Common myeloid progenitor, CD34-positive (primary cell): ENCODE results near the gene GHRHR.
A peak's percentile ranks its signal among the peaks of the same experiment; 100 is the strongest.

Experiments used
- CTCF ChIA-PET: fragments of 350-600 bp; sonication (Branson Sonifier 250); formaldehyde crosslinking; loops from one replicate; lab custom pipeline; 2021; ENCODE audit warnings: antibody characterized with exemption; lab: Charles Lee
- POLR2A ChIA-PET: fragments of 350-600 bp; sonication (Branson Sonifier 250); formaldehyde crosslinking; loops from one replicate; lab custom pipeline; 2021; ENCODE audit warnings: antibody characterized with exemption; lab: Charles Lee
- DNase-seq, 3 donors: peaks; one replicate each; pipeline versions ENCODE4 v3.0.0 to v3.0.0-alpha.2; 2013
- H3K27ac ChIP-seq, 2 experiments: 1 replicate in 1 of 2; 2 replicates in 1 of 2; pipeline ENCODE4 v1.7.0; 2013; ENCODE audit warnings: inconsistent platforms in 2 of 2, low read length in 2 of 2, mild to moderate bottlenecking in 2 of 2, low read depth in 1 of 2, moderate library complexity in 1 of 2; ENCODE audit not compliant: severe bottlenecking in 2 of 2, insufficient read depth in 1 of 2, poor library complexity in 1 of 2
- H3K27me3 ChIP-seq, 5 experiments: replicated peaks in 2 of 5; 1 replicate in 3 of 5; 2 replicates in 2 of 5; pipeline versions ENCODE4 v1.6.1 to v1.7.0; 2013; ENCODE audit warnings: low read length in 4 of 5, mild to moderate bottlenecking in 2 of 5, moderate library complexity in 2 of 5, inconsistent platforms in 1 of 5; ENCODE audit not compliant: insufficient read depth in 5 of 5, control insufficient read depth in 4 of 5
- H3K36me3 ChIP-seq, 4 experiments: 1 replicate in 2 of 4; 2 replicates in 2 of 4; pipeline versions ENCODE4 v1.6.1 to v1.7.0; 2013; ENCODE audit warnings: low read length in 3 of 4, control low read depth in 1 of 4, mild to moderate bottlenecking in 1 of 4; ENCODE audit not compliant: control insufficient read depth in 4 of 4, insufficient read depth in 4 of 4
- H3K4me1 ChIP-seq, 4 experiments: 1 replicate in 3 of 4; 2 replicates in 1 of 4; pipeline versions ENCODE4 v1.6.1 to v1.7.1; 2013; ENCODE audit warnings: low read length in 3 of 4, mild to moderate bottlenecking in 3 of 4, control low read depth in 1 of 4, inconsistent platforms in 1 of 4, moderate library complexity in 1 of 4; ENCODE audit not compliant: control insufficient read depth in 4 of 4, insufficient read depth in 4 of 4; ENCODE audit errors: control extremely low read depth in 1 of 4
- H3K4me3 ChIP-seq, 7 experiments: 1 replicate in 4 of 7; 2 replicates in 3 of 7; pipeline versions ENCODE4 v1.5.1 to v1.7.0; 2013; ENCODE audit warnings: mild to moderate bottlenecking in 7 of 7, low read length in 6 of 7, moderate library complexity in 6 of 7, inconsistent platforms in 2 of 7, low read depth in 2 of 7, control low read depth in 1 of 7; ENCODE audit not compliant: insufficient read depth in 4 of 7, control insufficient read depth in 1 of 7; ENCODE audit errors: extremely low read depth in 1 of 7
- H3K9me3 ChIP-seq, 5 experiments: 1 replicate in 4 of 5; 2 replicates in 1 of 5; pipeline versions ENCODE4 v1.6.1 to v1.7.1; 2013; ENCODE audit warnings: low read length in 4 of 5, mild to moderate bottlenecking in 2 of 5, inconsistent platforms in 1 of 5, low read depth in 1 of 5, moderate library complexity in 1 of 5; ENCODE audit not compliant: control insufficient read depth in 4 of 5, insufficient read depth in 2 of 5; ENCODE audit errors: control extremely low read depth in 1 of 5
- WGBS: methylation state at CpG from one replicate; pipeline ENCODE4 v1.1.5; 2013; ENCODE audit not compliant: insufficient coverage; 5-methylcytosine and 5-hydroxymethylcytosine counted together

The GHRHR gene

GRCh38 chr7:30983914-30984247 is 20.1 kb downstream of the GHRHR start:
- H3K27me3 ChIP-seq = peaks cover 0 to 58% (median 19%) of the 10 kb centered on the region in 5 experiments
- CTCF ChIA-PET = interaction anchor here (0.8 to 12.4 kb wide), 22 partner anchors 9 to 187 kb away, joined by 3 to 210 read pairs (median 4); no protein-coding TSS in a partner anchor
- H3K9me3 ChIP-seq = no peaks in the 10 kb centered on the region
- POLR2A ChIA-PET = no interaction called here
- peaks cover 0 to 7% (median 2%) of the 10 kb centered on the region in 4 experiments for H3K4me1 ChIP-seq
- H3K36me3 ChIP-seq = no peaks in the 10 kb centered on the region
- DNase-seq = no peak
- 18% methylated on average over 8 of the region's 12 CpGs for WGBS
- no peak overlapping the region for H3K4me3 ChIP-seq
- no peak overlapping the region for H3K27ac ChIP-seq

DNA sequence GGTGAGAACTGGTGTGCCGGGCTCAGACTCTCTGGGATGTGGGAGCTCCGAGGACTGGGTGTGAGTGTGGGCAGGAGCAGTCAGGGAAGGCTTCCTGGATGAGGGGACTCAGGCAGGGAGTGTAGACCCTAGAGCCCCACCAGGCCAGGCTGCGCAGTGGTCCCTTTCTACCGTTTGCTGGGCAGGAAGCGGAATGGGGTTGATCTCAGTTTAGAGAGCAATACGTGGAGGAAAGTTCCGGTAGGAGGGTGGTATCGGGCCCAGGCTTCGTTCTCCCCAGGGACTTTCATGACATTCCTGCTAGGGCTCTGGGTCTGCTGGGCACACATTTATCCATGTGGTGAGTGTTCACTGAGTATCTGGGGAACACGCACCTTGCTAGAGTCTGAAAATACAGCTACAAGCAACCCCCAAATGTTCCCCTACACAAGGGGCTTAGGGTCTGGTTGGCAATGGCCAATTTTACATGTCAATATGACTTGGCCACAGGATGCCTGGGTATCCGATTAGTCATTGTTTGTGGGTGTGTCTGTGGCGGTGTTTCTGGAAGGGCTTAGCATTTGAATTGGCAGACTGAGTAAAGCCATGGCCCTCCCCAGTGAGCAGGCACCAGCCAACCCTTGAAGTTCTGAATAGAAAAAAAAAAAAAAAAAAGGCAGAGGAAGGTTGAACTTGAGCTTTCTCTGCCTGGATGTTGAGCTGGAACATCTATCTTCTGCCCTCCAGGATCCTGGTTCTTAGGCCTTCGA is 20.8 kb downstream of the GHRHR start:
- Histone ChIP-seq H3K4me3 (no peak overlapping the region), H3K4me1 (peaks cover 0 to 7% (median 2%) of the 10 kb centered on the region in 4 experiments), H3K36me3 (no peaks in the 10 kb centered on the region), H3K9me3 (no peaks in the 10 kb centered on the region), H3K27ac (no peak overlapping the region), H3K27me3 (peaks cover 0 to 55% (median 19%) of the 10 kb centered on the region in 5 experiments)
- 55% methylated on average over 11 of the region's 13 CpGs for WGBS
- POLR2A ChIA-PET = no interaction called here
- peak; percentile 7 to 23 (median 18) for DNase-seq
- CTCF ChIA-PET = interaction anchor here (0.8 to 12.4 kb wide), 17 partner anchors 9 to 188 kb away, joined by 3 to 210 read pairs (median 4); no protein-coding TSS in a partner anchor

GRCh38 chr7:30985756-30986155 is 22.0 kb downstream of the GHRHR start:
- WGBS = 74% methylated on average over 3 of the region's 7 CpGs
- no peak overlapping the region for H3K27ac ChIP-seq
- POLR2A ChIA-PET = no interaction called here
- DNase-seq = no peak
- peaks cover 0 to 56% (median 20%) of the 10 kb centered on the region in 5 experiments for H3K27me3 ChIP-seq
- CTCF ChIA-PET = interaction anchor here (0.7 to 12.4 kb wide), 8 partner anchors 12 to 189 kb away, joined by 3 to 210 read pairs (median 4); no protein-coding TSS in a partner anchor
- no peaks in the 10 kb centered on the region for H3K9me3 ChIP-seq
- peaks cover 0 to 7% (median 2%) of the 10 kb centered on the region in 4 experiments for H3K4me1 ChIP-seq
- H3K36me3 ChIP-seq = no peaks in the 10 kb centered on the region
- no peak overlapping the region for H3K4me3 ChIP-seq

DNA sequence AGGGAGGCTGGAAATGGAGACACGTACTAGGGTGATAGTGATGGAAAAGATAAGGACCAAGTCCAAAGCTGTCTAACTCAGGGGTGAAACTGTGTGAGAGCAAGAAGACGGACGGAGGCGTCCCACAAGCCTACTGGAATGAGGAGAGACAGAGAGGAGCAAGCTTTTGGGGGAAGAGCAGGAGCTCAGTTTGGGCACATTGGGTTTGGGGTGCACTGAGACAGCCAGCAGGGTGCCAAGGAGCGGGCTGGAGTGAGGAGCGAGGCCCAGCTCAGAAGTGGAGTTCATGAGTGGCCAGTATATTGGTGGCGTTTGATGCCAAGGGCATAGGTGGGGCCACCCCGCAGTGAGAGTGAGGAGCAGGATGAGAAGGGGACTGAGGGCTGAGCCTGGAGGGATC is 22.6 kb downstream of the GHRHR start:
- ChIA-PET CTCF (interaction anchor here (0.6 to 12.4 kb wide), 5 partner anchors 12 to 137 kb away, joined by 3 to 210 read pairs (median 4); no protein-coding TSS in a partner anchor), POLR2A (no interaction called here)
- no peaks in the 10 kb centered on the region for H3K36me3 ChIP-seq
- DNase-seq = no peak
- peaks cover 0 to 7% (median 2%) of the 10 kb centered on the region in 4 experiments for H3K4me1 ChIP-seq
- H3K27ac ChIP-seq = no peak overlapping the region
- H3K27me3 ChIP-seq = peaks cover 0 to 52% (median 17%) of the 10 kb centered on the region in 5 experiments
- no peaks in the 10 kb centered on the region for H3K9me3 ChIP-seq
- 93% methylated on average over 4 of the region's 8 CpGs for WGBS
- H3K4me3 ChIP-seq = no peak overlapping the region

DNA sequence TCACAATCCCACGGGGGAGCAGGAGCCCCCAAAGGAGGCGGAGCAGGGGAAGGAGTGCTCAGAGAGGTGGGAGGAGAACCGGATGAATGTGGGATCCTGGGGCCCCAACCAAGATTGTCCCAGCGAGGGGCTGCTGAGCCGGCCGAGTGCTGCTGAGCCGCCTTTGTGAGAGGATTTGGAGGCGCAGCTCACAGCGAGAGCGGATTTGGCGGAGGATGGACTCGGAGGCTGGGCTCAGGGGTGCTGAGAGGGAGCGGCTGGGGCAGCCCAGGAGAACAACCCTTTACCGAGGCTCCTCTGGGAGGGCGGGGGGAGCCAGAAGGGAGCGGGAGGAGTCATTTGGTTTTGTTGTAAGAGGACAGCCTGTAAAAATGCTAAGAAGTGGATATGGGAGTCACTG is 23.0 kb downstream of the GHRHR start:
- Histone ChIP-seq H3K4me3 (no peak overlapping the region), H3K27me3 (peaks cover 0 to 52% (median 17%) of the 10 kb centered on the region in 5 experiments), H3K4me1 (peaks cover 0 to 7% (median 2%) of the 10 kb centered on the region in 4 experiments), H3K27ac (no peak overlapping the region), H3K36me3 (no peaks in the 10 kb centered on the region), H3K9me3 (no peaks in the 10 kb centered on the region)
- ChIA-PET CTCF (interaction anchor here (0.6 to 12.4 kb wide), 2 partner anchors 19 to 137 kb away, joined by 3 to 210 read pairs; no protein-coding TSS in a partner anchor), POLR2A (no interaction called here)
- no peak for DNase-seq
- WGBS = 17% methylated on average over 13 of the region's 16 CpGs

DNA sequence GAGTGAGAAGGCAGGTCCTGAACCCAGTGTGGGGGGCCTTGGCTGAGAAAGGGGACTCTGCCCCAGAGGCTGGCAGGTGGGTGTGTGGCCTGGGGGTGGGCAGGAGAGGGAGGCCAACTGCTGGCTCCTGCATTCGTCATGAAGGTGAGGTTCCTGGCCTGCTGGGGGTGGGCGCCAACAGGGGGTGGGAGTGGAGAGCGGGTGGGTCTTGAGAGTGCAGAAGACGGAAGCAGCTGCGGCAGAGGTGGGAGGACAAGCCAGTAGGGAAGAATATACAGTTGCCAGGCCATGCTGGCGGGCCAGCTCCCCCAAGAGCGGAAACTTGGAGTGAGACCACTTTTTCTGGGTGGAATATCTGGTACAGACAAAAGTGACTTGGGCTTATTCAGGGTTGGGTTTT is 23.4 kb downstream of the GHRHR start:
- Histone ChIP-seq H3K4me3 (no peak overlapping the region), H3K27ac (no peak overlapping the region), H3K4me1 (peaks cover 0 to 7% (median 2%) of the 10 kb centered on the region in 4 experiments), H3K36me3 (no peaks in the 10 kb centered on the region), H3K9me3 (no peaks in the 10 kb centered on the region), H3K27me3 (peaks cover 0 to 52% (median 17%) of the 10 kb centered on the region in 5 experiments)
- ChIA-PET POLR2A (no interaction called here), CTCF (interaction anchor here (12.4 kb wide), 1 partner anchor 137 kb away, joined by 210 read pairs; no protein-coding TSS in a partner anchor)
- 33% methylated on average over 6 of the region's 7 CpGs for WGBS
- DNase-seq = no peak

- Histone ChIP-seq H3K27ac (no peak overlapping the region), H3K9me3 (no peaks in the 10 kb centered on the region), H3K4me1 (peaks cover 0 to 7% (median 2%) of the 10 kb centered on the region in 4 experiments), H3K27me3 (peaks cover 0 to 49% (median 17%) of the 10 kb centered on the region in 5 experiments), H3K4me3 (no peak overlapping the region), H3K36me3 (no peaks in the 10 kb centered on the region)
- POLR2A ChIA-PET = no interaction called here
- DNase-seq = no peak
- WGBS = 94% methylated on average over 5 of the region's 5 CpGs
- CTCF ChIA-PET = interaction anchor here (12.4 kb wide), 1 partner anchor 136 kb away, joined by 210 read pairs; no protein-coding TSS in a partner anchor
Measured at GRCh38 chr7:30987936-30988335, 24.2 kb downstream of the GHRHR start.
